ENCODE data around the gene ADGRB2. TPM values are rescaled to one million over a fixed set of nuclear protein-coding genes. Genes with fewer than 3 reads are reported as not detected.
"Not testable (repeated sequence)": the region's sequence is repeated elsewhere in the genome, so short reads cannot be mapped to it uniquely, and the experiment has no call there.

The ADGRB2 gene
- total RNA-seq, 2 experiments from 2014 or later: 4.0 to 11.4 TPM

DNA sequence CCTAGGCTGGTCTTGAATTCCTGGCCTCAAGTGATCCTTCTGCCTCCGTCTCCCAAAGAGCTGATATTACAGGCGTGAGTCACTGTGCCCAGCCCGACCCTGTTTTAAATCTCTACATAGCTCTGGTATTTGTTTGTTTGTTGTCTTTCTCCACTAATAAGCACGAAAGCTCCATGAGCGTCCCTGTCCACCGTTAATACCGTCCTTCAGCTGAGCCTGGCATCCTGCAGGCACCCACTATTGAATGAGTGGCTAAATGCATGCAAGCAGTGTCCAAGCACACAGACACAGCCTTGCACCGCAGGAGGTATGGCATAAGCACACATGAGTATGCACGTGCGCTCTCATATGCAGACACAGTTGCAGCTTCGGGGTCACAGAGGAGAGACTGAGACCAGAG, 55.8 kb downstream of the ADGRB2 start:
- no peaks in the 10 kb centered on the region for H3K36me3 ChIP-seq (ENCODE audit: insufficient read depth, low read length)
- TF ChIP-seq, protein P1, sequence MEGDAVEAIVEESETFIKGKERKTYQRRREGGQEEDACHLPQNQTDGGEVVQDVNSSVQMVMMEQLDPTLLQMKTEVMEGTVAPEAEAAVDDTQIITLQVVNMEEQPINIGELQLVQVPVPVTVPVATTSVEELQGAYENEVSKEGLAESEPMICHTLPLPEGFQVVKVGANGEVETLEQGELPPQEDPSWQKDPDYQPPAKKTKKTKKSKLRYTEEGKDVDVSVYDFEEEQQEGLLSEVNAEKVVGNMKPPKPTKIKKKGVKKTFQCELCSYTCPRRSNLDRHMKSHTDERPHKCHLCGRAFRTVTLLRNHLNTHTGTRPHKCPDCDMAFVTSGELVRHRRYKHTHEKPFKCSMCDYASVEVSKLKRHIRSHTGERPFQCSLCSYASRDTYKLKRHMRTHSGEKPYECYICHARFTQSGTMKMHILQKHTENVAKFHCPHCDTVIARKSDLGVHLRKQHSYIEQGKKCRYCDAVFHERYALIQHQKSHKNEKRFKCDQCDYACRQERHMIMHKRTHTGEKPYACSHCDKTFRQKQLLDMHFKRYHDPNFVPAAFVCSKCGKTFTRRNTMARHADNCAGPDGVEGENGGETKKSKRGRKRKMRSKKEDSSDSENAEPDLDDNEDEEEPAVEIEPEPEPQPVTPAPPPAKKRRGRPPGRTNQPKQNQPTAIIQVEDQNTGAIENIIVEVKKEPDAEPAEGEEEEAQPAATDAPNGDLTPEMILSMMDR (conservative IDR thresholded peaks at IDR 0.05; ENCODE audit: low read length): no peak
- no peak for TF ChIP-seq EZH2phosphoT487 (IDR thresholded peaks at IDR 0.05; ENCODE audit: borderline replicate concordance, low read depth, low read length)
- no peaks in the 10 kb centered on the region for H3K4me1 ChIP-seq (ENCODE audit: insufficient read depth, low read length, poor library complexity, severe bottlenecking)
- intact Hi-C loops (cut with micrococcal nuclease; ENCODE audit: unreplicated experiment): loop anchor here (5.0 kb wide), 1 partner anchor 46 kb away; no protein-coding TSS in a partner anchor
- DNase-seq (ENCODE audit: low spot score): no peak
- H2AFZ ChIP-seq (ENCODE audit: low read length): no peak overlapping the region
- H3K27ac ChIP-seq (ENCODE audit: low read depth, low read length, poor library complexity, severe bottlenecking): no peak overlapping the region
- ChIA-PET POLR2A (no interaction called here), CTCF (ENCODE audit: unreplicated experiment) (no interaction called here)
- H4K20me1 ChIP-seq (ENCODE audit: insufficient read depth, low read length): no peaks in the 10 kb centered on the region
- no peak overlapping the region for H3K4me3 ChIP-seq (ENCODE audit: low read depth, low read length, poor library complexity, severe bottlenecking)
- no peaks in the 10 kb centered on the region for H3K79me2 ChIP-seq (ENCODE audit: insufficient read depth, low read depth, low read length)
- no peak overlapping the region for H3K4me2 ChIP-seq (ENCODE audit: low read length)
- no peaks in the 10 kb centered on the region for H3K9me2 ChIP-seq (ENCODE audit: insufficient read depth, low read length)
- no TSS peak for BruUV-seq (replicated peaks)
- no peaks in the 10 kb centered on the region for H3K9me3 ChIP-seq (ENCODE audit: low read length)

DNA sequence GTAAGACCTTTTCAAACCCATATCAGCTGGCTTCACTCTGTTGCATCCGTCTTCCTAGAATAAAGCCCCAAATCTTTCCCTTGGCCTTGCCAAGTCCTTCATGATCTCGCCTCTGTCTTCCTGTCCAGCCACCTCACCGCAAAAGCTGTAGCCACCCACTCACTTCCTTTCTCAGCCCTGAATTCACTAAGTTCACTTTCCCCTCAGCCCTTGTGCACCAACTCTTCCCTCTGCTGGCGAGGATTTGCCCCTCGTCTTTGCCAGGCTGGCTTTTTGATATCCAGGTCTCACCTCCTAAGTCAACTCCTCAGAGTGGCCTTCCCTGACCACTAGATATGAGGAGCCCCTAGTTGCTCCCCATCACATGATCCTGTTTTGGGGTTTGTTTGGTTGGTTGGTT, 56.4 kb downstream of the ADGRB2 start:
- Histone ChIP-seq H3K27ac (ENCODE audit: low read depth, low read length, poor library complexity, severe bottlenecking) (no peak overlapping the region), H3K9me3 (ENCODE audit: low read length) (no peaks in the 10 kb centered on the region), H3K4me3 (ENCODE audit: low read depth, low read length, poor library complexity, severe bottlenecking) (no peak overlapping the region), H2AFZ (ENCODE audit: low read length) (no peak overlapping the region), H3K4me1 (ENCODE audit: insufficient read depth, low read length, poor library complexity, severe bottlenecking) (no peaks in the 10 kb centered on the region), H3K9me2 (ENCODE audit: insufficient read depth, low read length) (no peaks in the 10 kb centered on the region), H3K79me2 (ENCODE audit: insufficient read depth, low read depth, low read length) (no peaks in the 10 kb centered on the region), H3K4me2 (ENCODE audit: low read length) (no peak overlapping the region), H4K20me1 (ENCODE audit: insufficient read depth, low read length) (no peaks in the 10 kb centered on the region), H3K36me3 (ENCODE audit: insufficient read depth, low read length) (no peaks in the 10 kb centered on the region)
- CTCF ChIA-PET (ENCODE audit: unreplicated experiment): no interaction called here
- intact Hi-C loops (cut with micrococcal nuclease; ENCODE audit: unreplicated experiment): loop anchor here (5.0 kb wide), 1 partner anchor 45 kb away; no protein-coding TSS in a partner anchor
- TF ChIP-seq, protein P1 (conservative IDR thresholded peaks at IDR 0.05; ENCODE audit: low read length): no peak
- no peak for TF ChIP-seq EZH2phosphoT487 (IDR thresholded peaks at IDR 0.05; ENCODE audit: borderline replicate concordance, low read depth, low read length)
- BruUV-seq (replicated peaks): no TSS peak
- DNase-seq (ENCODE audit: low spot score): no peak
- POLR2A ChIA-PET: no interaction called here

- H3K4me1 ChIP-seq (ENCODE audit: insufficient read depth, low read length, poor library complexity, severe bottlenecking); DNase-seq (ENCODE audit: low spot score); H4K20me1 ChIP-seq (ENCODE audit: insufficient read depth, low read length); H3K27ac ChIP-seq (ENCODE audit: low read depth, low read length, poor library complexity, severe bottlenecking); H3K9me3 ChIP-seq (ENCODE audit: low read length); H3K9me2 ChIP-seq (ENCODE audit: insufficient read depth, low read length); H2AFZ ChIP-seq (ENCODE audit: low read length); H3K79me2 ChIP-seq (ENCODE audit: insufficient read depth, low read depth, low read length); H3K36me3 ChIP-seq (ENCODE audit: insufficient read depth, low read length); POLR2A ChIA-PET; BruUV-seq (replicated peaks); CTCF ChIA-PET (ENCODE audit: unreplicated experiment); H3K4me3 ChIP-seq (ENCODE audit: low read depth, low read length, poor library complexity, severe bottlenecking); H3K4me2 ChIP-seq (ENCODE audit: low read length): not testable (repeated sequence)
- intact Hi-C loops (cut with micrococcal nuclease; ENCODE audit: unreplicated experiment): loop anchor here (5.0 kb wide), 1 partner anchor 45 kb away; no protein-coding TSS in a partner anchor
These were observed 57.0 kb downstream of the ADGRB2 start for GRCh38 chr1:31707059-31707600.

All from OCI-LY7 (cell line).